Heart left ventricle (tissue), 13 donors: Measurements from ENCODE around the gene LRP1B.

ENCODE experiments used
- POLR2A ChIP-seq, 2 donors: fragments of 450-650 bp; IDR thresholded peaks; one replicate each; pipeline ENCODE4 v1.6.1; 2017; ENCODE audit warnings: antibody characterized with exemption in 2 of 2, mild to moderate bottlenecking in 2 of 2, moderate library complexity in 2 of 2
- TF ChIP-seq, protein P1 (sequence below), 12 donors: fragments of 200-600 bp; sonication (generic) in 4 of 12; IDR thresholded peaks; one replicate each; pipeline versions ENCODE4 v1.5.0 to v1.8.0; 2018 to 2022; ENCODE audit warnings: antibody characterized with exemption in 12 of 12, mild to moderate bottlenecking in 5 of 12
- donor health status: ischemic (EF 13 %, LVEDD 7.1; RV severe dilation, severe dysfunction).
- donor health status: DM: no; HTN: yes; CAD: no.
- donor health status: DM: no; HTN: no; CAD: no.
- donor health status: ischemic (EF 25% LVEDD 6.9; RV normal size, moderate dysfunction).
- donor health status: ischemic (EF 25% LVEDD 5.7; RV mildly dilated, moderate dysfunction).
- donor health status: ischemic (EF 35%, LVEDD 5.7; RV mildly dilated, moderate dysfunction).
- donor health status: nonischemic (EF 11% LVEDD 7.7; RV severe dilation, severe dysfunction).
- donor health status: DM: yes; HTN: yes; CAD: no.
- donor health status: PGD.
- donor health status: ischemic (EF 29% LVEDD 5.4; RV normal size, mild dysfunction).
- donor health status: nonischemic (EF 23%, LVEDD 6.1; RV moderate dilation, normal function).

DNA sequence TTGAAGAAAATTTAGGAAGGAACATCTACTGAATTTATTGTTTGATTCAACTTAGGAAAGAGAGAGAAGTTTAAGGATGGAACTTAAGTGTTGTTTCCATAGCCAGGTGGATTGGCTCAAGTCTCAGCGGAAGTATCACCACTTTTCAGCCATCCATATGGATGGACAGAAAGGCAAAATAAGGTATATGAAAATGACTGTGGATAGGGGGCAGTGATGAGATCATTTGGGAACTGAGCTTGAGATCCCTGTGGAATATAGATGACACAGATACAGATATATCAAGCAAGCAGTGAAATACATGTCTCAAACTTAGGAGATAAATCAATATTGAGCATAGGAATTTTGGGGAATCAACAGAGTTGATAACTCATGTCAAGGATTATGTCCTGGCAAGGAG is 1887.9 kb downstream of the LRP1B start:
- TF ChIP-seq, protein P1, sequence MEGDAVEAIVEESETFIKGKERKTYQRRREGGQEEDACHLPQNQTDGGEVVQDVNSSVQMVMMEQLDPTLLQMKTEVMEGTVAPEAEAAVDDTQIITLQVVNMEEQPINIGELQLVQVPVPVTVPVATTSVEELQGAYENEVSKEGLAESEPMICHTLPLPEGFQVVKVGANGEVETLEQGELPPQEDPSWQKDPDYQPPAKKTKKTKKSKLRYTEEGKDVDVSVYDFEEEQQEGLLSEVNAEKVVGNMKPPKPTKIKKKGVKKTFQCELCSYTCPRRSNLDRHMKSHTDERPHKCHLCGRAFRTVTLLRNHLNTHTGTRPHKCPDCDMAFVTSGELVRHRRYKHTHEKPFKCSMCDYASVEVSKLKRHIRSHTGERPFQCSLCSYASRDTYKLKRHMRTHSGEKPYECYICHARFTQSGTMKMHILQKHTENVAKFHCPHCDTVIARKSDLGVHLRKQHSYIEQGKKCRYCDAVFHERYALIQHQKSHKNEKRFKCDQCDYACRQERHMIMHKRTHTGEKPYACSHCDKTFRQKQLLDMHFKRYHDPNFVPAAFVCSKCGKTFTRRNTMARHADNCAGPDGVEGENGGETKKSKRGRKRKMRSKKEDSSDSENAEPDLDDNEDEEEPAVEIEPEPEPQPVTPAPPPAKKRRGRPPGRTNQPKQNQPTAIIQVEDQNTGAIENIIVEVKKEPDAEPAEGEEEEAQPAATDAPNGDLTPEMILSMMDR (IDR thresholded peaks at IDR 0.05): no peak
- no peak for TF ChIP-seq POLR2A (IDR thresholded peaks at IDR 0.05)
